HG02885 (cell line): Measurements from ENCODE around the gene RIMKLA.

Experiments
- ATAC-seq: cut with Tn5 transposase; IDR thresholded peaks from one replicate; pipeline ENCODE4 v1.9.1; 2021; ENCODE audit warnings: mild to moderate bottlenecking; ENCODE audit not compliant: unreplicated experiment, poor library complexity

The RIMKLA gene

DNA sequence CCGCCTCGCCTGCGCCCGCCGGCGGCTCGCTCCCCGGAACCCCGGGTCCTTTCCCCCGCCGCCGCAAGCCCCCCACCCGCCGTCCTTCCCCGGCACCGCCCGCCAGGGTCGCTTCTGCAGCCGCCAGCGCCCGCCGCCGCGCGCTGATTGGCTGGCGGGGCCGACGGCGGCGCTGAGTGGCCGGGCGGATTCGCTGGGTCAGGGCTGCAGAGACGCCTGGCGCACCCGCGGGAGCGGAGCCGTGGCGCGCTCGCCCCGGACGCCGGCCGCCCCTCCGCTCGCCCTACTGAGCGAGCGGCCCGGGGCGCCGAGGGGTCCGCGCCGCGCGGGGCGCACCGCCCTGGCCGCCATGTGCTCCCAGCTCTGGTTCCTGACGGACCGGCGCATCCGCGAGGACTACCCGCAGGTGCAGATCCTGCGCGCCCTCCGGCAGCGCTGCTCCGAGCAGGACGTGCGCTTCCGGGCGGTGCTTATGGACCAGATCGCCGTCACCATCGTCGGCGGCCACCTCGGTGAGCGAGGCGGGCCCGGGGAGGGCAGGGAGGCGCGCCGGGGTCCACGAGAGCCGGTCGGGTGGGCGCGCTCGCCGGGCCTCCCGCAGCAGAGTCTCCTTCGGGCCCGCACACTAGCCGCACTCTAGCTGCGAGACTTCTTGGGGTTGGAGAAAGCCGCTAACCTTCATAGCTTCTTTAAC, at the start of gene RIMKLA:
RIMKLA (plus strand) TSS at position 207 of the 694 bp plus-strand sequence; CDS start at position 350, 143 bp downstream.
- ATAC-seq: peak; percentile 90

GRCh38 chr1:42332877-42333276, 47.7 kb upstream of the RIMKLA start:
- no peak for ATAC-seq

DNA sequence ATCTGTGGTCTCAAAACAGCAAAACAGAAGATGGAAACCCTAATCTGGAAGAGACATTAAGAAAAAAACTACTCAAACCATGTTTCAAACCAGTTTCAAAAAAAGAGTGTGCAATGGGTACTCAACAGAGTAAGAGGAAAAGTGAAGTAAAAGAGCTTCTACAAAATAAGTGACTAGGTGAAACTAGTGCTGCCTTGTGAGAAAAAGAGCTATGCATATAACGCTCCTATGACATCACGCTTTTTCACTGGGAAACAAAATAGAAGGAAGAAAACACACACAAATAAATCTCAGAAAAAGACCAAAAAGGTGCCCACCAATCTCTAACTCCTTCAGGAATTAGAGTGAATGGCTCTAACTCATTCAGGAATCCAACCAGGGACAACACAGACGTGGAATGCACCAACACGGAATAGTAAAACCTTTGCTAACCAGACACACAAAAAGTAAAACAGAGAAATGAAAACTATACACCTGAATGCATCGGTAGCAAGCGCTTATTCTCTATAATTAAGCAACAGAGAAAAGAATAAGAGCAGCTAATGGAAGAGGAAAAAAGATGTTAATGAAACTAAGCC, 46.8 kb upstream of the RIMKLA start:
- ATAC-seq: no peak

DNA sequence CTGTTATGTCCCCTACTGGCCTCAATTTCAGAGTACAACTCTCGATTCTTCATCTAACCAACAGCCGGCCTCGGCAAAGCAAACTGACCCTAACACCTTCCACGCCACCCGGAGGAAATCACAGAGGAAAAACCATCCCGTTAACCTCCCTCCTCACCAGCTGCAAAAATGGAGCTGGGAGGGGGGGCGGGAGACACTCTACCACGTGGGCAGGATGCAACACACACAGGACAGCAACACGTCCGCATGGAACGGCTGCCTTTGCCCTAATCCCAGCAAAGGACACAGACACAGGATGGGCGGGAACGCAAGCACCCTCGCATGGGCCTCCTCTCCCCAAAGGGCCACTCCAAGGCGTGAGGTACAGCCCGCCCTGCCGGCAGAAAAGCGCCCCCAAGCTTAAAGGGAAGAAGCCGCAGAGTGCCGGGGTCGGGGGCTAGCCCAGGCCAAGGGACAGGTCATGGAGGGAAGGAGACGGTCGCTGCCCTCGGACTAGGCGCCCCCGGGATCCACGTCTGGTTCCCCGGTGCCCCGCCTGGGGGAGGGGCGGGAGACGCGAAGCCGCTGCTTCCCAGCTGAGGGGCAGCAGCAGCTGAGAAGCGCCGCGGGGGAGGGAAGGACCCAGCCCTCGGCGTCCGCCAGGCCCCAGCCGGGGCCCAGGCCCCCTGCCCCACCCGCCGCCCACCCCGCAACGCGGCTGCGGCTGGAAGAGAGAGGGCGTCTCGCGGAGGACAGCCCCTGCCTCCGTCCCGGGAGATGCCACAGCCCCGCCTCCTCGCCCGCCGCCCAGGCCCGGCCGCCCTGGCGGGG, 46.1 kb upstream of the RIMKLA start:
- ATAC-seq: peak; percentile 57

DNA sequence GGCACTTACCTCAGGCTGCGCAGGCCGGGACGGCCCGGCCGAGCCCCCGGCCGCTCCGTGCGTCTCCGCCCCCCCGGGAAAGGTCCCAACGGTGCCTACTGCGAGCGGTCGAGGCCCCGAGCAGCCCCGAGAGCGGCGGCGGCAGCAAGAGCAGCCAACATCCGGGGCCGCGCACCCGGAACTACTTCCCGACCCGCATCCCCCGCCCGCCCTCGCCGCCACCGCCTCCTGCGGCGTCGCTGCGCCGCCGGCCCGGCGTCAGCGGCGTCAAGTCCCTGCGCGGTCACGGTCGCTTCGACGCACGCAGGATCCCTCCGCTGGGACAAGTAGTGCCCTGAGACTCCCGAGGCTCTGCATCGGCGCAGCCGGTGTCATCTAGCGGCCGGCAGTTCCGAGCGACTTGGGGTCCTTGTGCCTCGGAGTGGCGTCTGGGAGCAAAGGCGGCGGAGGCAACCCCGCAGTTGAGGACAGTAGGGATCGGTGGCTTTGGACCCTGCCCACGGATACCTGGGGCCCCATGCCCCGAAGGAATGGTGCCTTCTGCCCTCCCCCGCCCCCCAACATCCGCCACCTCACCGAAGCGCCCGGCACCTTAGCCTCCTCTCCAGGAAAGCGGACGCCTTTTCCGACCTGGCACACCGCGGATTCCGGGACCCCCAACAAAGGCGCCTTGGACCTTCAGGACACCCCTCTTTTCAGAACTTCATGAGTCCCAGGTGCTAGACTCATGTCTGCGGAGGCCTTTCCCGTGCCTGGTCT, 45.4 kb upstream of the RIMKLA start, which contains the start of gene FOXJ3:
FOXJ3 (minus strand) TSS at position 186 of the 759 bp plus-strand sequence. CDS start 24,142 bp downstream, outside the sequence.
- ATAC-seq: peak; percentile 83

- no peak for ATAC-seq
Observed at GRCh38 chr1:42335809-42336518, 44.6 kb upstream of the RIMKLA start.

DNA sequence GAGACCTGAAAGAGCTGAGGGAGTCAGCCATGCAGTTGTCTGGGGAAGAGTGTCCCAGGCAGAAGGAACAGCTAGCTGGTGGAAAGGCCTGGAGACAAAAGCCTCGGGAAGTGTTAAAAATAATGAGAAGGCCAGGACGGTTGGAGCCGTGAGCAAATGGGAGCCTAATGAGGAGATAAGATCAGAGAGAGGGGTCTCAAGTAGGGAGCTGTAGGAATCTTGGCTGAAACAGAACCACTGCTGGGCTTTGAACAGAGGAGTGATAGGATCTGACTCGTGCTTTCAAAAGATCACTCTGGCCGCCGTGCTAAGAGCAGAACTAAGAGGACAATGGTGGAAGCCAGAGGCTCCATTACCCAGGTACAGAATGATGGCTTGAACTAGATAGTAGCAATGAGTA, 43.6 kb upstream of the RIMKLA start:
- ATAC-seq: no peak

GRCh38 chr1:42340093-42340492, 40.5 kb upstream of the RIMKLA start:
- ATAC-seq: no peak

DNA sequence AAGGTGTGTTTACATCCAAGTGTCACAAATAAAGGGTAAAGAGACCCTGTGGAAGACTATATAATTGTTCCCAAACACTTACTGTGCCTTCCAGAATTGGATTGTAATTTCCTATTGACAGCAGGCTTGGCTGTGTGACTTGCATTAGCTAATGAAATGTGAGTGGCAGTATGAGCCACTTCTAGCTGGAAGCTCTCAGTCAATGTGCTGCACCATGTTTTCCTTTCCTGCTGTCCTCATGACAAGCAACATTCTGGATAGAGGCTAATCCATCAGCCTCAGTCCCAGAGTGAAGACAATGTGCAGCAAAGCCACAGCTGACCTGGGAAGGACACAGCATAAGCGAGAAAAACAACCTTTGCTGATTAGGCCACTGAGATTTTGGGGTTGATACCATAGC, 39.7 kb upstream of the RIMKLA start:
- no peak for ATAC-seq

- no peak for ATAC-seq
Observed at GRCh38 chr1:42343049-42343448, 37.5 kb upstream of the RIMKLA start.

- ATAC-seq: no peak
Observed at GRCh38 chr1:42348498-42348897, 32.1 kb upstream of the RIMKLA start.

GRCh38 chr1:42350086-42350485, 30.5 kb upstream of the RIMKLA start:
- ATAC-seq: no peak

GRCh38 chr1:42358791-42359190, 21.8 kb upstream of the RIMKLA start:
- no peak for ATAC-seq

DNA sequence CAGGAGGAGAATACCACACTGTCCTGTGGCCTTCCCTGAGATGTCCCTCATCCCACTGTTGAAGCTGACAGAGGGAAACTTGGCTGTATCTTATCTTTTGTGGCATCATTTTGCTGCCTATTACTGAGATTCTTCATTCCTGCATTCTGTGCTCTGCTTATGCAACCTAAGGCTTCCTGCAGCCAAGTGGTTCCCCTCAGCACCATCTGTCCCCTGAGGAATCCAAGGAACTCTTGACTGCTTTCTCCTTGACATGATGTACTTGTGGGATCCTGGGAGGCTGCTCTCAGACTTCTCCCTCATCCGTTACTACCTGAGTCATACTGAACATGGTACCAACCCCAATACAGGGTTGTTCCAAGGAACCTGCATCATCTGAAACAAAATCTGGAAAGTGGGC, 21.1 kb upstream of the RIMKLA start:
- no peak for ATAC-seq

DNA sequence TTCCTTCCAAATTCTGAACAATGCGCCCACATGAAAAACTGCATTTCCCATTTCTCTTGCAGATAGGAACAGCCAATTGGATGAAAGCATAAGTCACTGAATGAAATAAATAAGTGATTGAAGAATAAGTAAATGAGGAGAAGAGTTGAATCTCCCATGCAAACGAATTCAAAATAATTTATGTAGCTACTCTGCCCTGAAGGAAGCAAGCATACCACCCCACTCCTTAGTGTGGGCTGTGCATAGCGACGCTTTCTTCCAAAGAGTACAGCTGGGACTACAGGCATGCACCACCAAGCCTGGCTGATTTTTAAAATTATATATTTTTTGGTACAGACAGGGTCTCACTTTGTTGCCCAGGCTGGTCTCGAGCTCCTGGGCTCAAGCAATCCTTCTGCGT, 16.5 kb upstream of the RIMKLA start:
- no peak for ATAC-seq

GRCh38 chr1:42364542-42364941, 16.1 kb upstream of the RIMKLA start:
- no peak for ATAC-seq

- no peak for ATAC-seq
Observed at GRCh38 chr1:42365118-42365517, 15.5 kb upstream of the RIMKLA start.

- no peak for ATAC-seq
Observed at GRCh38 chr1:42368096-42368795, 12.3 kb upstream of the RIMKLA start.

- ATAC-seq: no peak
Observed at GRCh38 chr1:42369471-42369870, 11.1 kb upstream of the RIMKLA start.
